ENCODE measurements around the gene GTF2H3. TPM values are rescaled to one million over a fixed set of nuclear protein-coding genes. Genes with fewer than 3 reads are reported as not detected.

GTF2H3 gene
- total RNA-seq, 1 donor from 2014 or later = 44.3 TPM

GRCh38 chr12:123707466-123707865 lies 73.8 kb downstream of the GTF2H3 start:
- Mint-ChIP-seq H3K4me1 (peaks cover 9% of the 10 kb centered on the region), H3K36me3 (peaks cover 20% of the 10 kb centered on the region), H3K27me3 (ENCODE audit: insufficient read depth, low read depth) (no peaks in the 10 kb centered on the region), H3K27ac (no peak overlapping the region), H3K4me3 (no peak overlapping the region), H3K9me3 (no peaks in the 10 kb centered on the region)
- Histone ChIP-seq H3K4me3 (no peak overlapping the region), H3K27me3 (no peaks in the 10 kb centered on the region), H2AFZ (replicated peaks) (no peak overlapping the region), H3K4me1 (no peaks in the 10 kb centered on the region), H3K4me2 (no peak overlapping the region), H4K20me1 (ENCODE audit: low read depth) (no peaks in the 10 kb centered on the region), H3K9me3 (ENCODE audit: low read depth) (no peaks in the 10 kb centered on the region), H3K79me2 (ENCODE audit: low read depth) (peaks cover 3% of the 10 kb centered on the region), H3F3A (ENCODE audit: low read depth) (peaks cover 10% of the 10 kb centered on the region), H3K36me3 (no peaks in the 10 kb centered on the region), H3K27ac (no peak overlapping the region), H3K9ac (no peak overlapping the region)
- TF ChIP-seq, protein P1, sequence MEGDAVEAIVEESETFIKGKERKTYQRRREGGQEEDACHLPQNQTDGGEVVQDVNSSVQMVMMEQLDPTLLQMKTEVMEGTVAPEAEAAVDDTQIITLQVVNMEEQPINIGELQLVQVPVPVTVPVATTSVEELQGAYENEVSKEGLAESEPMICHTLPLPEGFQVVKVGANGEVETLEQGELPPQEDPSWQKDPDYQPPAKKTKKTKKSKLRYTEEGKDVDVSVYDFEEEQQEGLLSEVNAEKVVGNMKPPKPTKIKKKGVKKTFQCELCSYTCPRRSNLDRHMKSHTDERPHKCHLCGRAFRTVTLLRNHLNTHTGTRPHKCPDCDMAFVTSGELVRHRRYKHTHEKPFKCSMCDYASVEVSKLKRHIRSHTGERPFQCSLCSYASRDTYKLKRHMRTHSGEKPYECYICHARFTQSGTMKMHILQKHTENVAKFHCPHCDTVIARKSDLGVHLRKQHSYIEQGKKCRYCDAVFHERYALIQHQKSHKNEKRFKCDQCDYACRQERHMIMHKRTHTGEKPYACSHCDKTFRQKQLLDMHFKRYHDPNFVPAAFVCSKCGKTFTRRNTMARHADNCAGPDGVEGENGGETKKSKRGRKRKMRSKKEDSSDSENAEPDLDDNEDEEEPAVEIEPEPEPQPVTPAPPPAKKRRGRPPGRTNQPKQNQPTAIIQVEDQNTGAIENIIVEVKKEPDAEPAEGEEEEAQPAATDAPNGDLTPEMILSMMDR (IDR thresholded peaks at IDR 0.05) = no peak
- no peak for TF ChIP-seq EZH2phosphoT487 (IDR thresholded peaks at IDR 0.05)
- TF ChIP-seq EZH2 (IDR thresholded peaks at IDR 0.05) = no peak
- DNase-seq (ENCODE audit: low spot score) = no peak

Small RNA genes within 50 kb of the gene (small RNA-seq; reads per million reads assigned to genes)
- 1.4 reads per million, percentile 84 among the genes with 10 or more reads in this experiment for gene SNORA9B

Other genes starting within 250 kb of the GTF2H3 start
- gene KMT5A, start 249.7 kb upstream of the GTF2H3 start, total RNA-seq (ENCODE audit: low replicate concordance) = 28.7 and 46.5 TPM in 2 replicates
- gene RILPL2, start 197.1 kb upstream of the GTF2H3 start, total RNA-seq (ENCODE audit: low replicate concordance) = 1.1 TPM in 2 replicates
- 12.6 and 30.3 TPM in 2 replicates for gene SNRNP35, start 175.7 kb upstream of the GTF2H3 start, total RNA-seq (ENCODE audit: low replicate concordance)
- gene RILPL1, start 100.1 kb upstream of the GTF2H3 start, total RNA-seq (ENCODE audit: low replicate concordance) = 13.8 and 16.7 TPM in 2 replicates
- 134 and 175 TPM in 2 replicates for gene TMED2, start 49.3 kb upstream of the GTF2H3 start, total RNA-seq (ENCODE audit: low replicate concordance)
- gene DDX55, start 31.7 kb upstream of the GTF2H3 start, total RNA-seq (ENCODE audit: low replicate concordance) = 41.7 and 55.3 TPM in 2 replicates
- gene EIF2B1, start 143 bp upstream of the GTF2H3 start, total RNA-seq (ENCODE audit: low replicate concordance) = 77.1 and 85.1 TPM in 2 replicates
- 15.6 and 15.8 TPM in 2 replicates for gene TCTN2, start 37.3 kb downstream of the GTF2H3 start, total RNA-seq (ENCODE audit: low replicate concordance)
- gene ATP6V0A2, start 78.5 kb downstream of the GTF2H3 start, total RNA-seq (ENCODE audit: low replicate concordance) = 43.1 and 44.4 TPM in 2 replicates
- 0.26 and 0.31 TPM in 2 replicates for gene DNAH10, start 128.5 kb downstream of the GTF2H3 start, total RNA-seq (ENCODE audit: low replicate concordance)

Measured in neural progenitor cell (in vitro differentiated cells).